ENCODE results near the gene SLC2A8.

SLC2A8 gene

DNA sequence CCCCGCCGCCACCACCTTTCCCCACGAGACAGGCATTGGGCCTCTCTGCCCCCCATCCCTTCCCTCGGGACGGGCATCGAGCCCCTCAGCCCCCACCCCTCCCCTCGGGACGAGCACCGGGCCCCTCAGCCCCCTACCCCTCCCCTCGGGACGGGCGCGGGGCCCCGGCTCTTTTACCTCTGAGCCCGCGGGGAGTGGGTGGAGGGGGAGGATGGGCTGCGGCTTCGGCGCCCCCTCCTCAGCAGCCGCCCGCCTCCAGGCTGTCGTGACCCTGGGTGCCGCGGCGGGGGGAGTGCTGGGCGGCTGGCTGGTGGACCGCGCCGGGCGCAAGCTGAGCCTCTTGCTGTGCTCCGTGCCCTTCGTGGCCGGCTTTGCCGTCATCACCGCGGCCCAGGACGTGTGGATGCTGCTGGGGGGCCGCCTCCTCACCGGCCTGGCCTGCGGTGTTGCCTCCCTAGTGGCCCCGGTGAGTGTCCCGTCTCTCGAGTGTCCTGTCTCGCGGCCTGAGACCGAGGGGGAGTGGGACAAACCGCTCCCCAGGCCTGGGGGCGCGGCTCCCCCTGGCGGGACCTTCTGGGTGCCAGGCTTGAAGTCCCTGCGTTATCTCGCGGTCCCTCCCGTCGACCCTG lies 791 bp downstream of the SLC2A8 start:
- DNase-seq (ENCODE audit: extremely low spot score) = no peak
- ChIA-PET POLR2A (interaction anchor here (1.2 to 2.4 kb wide), 4 partner anchors 26 to 79 kb away, joined by 4 to 18 read pairs (median 6); partner anchors contain the start of gene ZNF79), CTCF (interaction anchor here (1.6 kb wide), 1 partner anchor 174 kb away, joined by 3 read pairs; no protein-coding TSS in a partner anchor)
- TF ChIP-seq ARNT (IDR thresholded peaks at IDR 0.05) = no peak
- no peak for TF ChIP-seq HDGF (IDR thresholded peaks at IDR 0.05; ENCODE audit: borderline replicate concordance)
- TF ChIP-seq FOXK2 (IDR thresholded peaks at IDR 0.05) = no peak
- no peak for TF ChIP-seq ZNF384 (IDR thresholded peaks at IDR 0.05)
- TF ChIP-seq BHLHE40 (IDR thresholded peaks at IDR 0.05; ENCODE audit: borderline replicate concordance) = no peak
- TF ChIP-seq LEF1 (IDR thresholded peaks at IDR 0.05; ENCODE audit: borderline replicate concordance) = no peak
- TF ChIP-seq SUZ12 (IDR thresholded peaks at IDR 0.05) = no peak
- TF ChIP-seq ELF4 (IDR thresholded peaks at IDR 0.05) = no peak
- TF ChIP-seq L3MBTL2 (conservative IDR thresholded peaks at IDR 0.05) = no peak
- TF ChIP-seq, protein P1, sequence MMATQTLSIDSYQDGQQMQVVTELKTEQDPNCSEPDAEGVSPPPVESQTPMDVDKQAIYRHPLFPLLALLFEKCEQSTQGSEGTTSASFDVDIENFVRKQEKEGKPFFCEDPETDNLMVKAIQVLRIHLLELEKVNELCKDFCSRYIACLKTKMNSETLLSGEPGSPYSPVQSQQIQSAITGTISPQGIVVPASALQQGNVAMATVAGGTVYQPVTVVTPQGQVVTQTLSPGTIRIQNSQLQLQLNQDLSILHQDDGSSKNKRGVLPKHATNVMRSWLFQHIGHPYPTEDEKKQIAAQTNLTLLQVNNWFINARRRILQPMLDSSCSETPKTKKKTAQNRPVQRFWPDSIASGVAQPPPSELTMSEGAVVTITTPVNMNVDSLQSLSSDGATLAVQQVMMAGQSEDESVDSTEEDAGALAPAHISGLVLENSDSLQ (IDR thresholded peaks at IDR 0.05) = no peak
- TF ChIP-seq TARDBP (IDR thresholded peaks at IDR 0.05) = no peak
- TF ChIP-seq SP1 (IDR thresholded peaks at IDR 0.05) = no peak
- TF ChIP-seq CTBP1 (IDR thresholded peaks at IDR 0.05; ENCODE audit: borderline replicate concordance) = no peak
- TF ChIP-seq FOXA1 (IDR thresholded peaks at IDR 0.05) = no peak
- no peak for TF ChIP-seq NFRKB (IDR thresholded peaks at IDR 0.05)
- no peak for TF ChIP-seq FOXM1 (IDR thresholded peaks at IDR 0.05; ENCODE audit: borderline replicate concordance)

DNA sequence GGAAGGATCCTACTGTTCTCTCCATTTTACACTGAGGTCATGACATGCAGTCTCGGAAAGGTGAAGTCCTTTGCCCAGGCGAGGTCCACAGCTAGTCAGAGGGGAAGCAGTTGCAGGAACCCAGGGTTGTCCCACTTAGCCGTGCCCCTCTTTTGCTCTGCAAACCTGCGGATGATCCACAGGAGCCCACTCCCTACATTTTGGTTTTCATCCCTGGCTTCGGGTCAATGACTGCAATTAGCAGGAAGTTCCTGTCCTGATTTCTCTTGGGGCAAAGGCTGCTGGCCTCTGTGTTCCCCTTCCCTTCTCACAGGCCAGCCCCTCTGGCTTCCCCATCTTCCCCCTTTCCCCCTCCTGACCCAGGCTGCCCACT lies 1.3 kb downstream of the SLC2A8 start:
- CTCF ChIA-PET = interaction anchor here (1.1 kb wide), 1 partner anchor 37 kb away, joined by 4 read pairs; no protein-coding TSS in a partner anchor
- DNase-seq (ENCODE audit: extremely low spot score) = no peak
- POLR2A ChIA-PET = interaction anchor here (2.4 kb wide), 1 partner anchor 26 kb away, joined by 9 read pairs; the partner anchor contains the start of gene ZNF79
- TF ChIP-seq SUZ12 (IDR thresholded peaks at IDR 0.05) (no peak), BHLHE40 (IDR thresholded peaks at IDR 0.05; ENCODE audit: borderline replicate concordance) (no peak), CTBP1 (IDR thresholded peaks at IDR 0.05; ENCODE audit: borderline replicate concordance) (no peak), HDGF (IDR thresholded peaks at IDR 0.05; ENCODE audit: borderline replicate concordance) (no peak), ZNF384 (IDR thresholded peaks at IDR 0.05) (no peak), LEF1 (IDR thresholded peaks at IDR 0.05; ENCODE audit: borderline replicate concordance) (no peak), TARDBP (IDR thresholded peaks at IDR 0.05) (no peak), ARNT (IDR thresholded peaks at IDR 0.05) (no peak)

DNA sequence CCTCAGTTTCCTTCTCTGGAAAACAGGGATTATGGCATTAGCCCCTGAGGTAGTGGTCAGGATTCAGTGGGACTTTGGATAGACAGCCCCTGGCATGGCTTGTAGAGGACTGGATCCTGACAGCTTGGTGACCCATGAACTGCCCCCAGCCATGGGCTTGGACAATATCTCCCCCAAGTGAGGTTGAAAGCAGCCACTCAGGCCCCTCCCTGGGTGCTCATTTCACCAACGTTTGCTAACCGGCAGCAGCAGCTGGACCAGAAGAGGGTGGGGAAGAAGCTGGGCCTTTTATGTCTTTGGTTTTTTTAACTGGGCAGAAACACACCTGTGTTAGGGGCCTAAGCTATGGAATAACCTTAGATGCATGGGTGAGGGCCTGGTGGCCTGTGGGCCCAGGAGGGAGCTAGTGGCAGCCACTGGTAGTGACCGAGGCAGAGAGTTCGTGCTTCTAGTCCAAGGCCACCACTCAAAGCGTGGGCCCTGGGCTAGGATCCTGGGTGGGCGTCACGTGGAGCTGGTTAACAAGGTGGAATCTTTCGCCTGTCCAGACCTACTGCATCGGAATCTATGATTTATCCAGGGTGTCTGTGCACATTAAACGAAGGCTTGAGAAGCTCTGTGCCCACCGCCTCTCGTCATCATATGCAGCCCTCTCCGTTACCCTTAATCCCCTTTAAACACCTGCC lies 1.9 kb downstream of the SLC2A8 start:
- no peak for TF ChIP-seq FOXM1 (IDR thresholded peaks at IDR 0.05; ENCODE audit: borderline replicate concordance)
- ChIA-PET CTCF (interaction anchor here (0.6 to 1.1 kb wide), 2 partner anchors 25 to 38 kb away, joined by 3 to 4 read pairs; partner anchors contain the start of gene ZNF79), POLR2A (interaction anchor here (2.4 kb wide), 1 partner anchor 25 kb away, joined by 9 read pairs; the partner anchor contains the start of gene ZNF79)
- no peak for DNase-seq (ENCODE audit: extremely low spot score)

DNA sequence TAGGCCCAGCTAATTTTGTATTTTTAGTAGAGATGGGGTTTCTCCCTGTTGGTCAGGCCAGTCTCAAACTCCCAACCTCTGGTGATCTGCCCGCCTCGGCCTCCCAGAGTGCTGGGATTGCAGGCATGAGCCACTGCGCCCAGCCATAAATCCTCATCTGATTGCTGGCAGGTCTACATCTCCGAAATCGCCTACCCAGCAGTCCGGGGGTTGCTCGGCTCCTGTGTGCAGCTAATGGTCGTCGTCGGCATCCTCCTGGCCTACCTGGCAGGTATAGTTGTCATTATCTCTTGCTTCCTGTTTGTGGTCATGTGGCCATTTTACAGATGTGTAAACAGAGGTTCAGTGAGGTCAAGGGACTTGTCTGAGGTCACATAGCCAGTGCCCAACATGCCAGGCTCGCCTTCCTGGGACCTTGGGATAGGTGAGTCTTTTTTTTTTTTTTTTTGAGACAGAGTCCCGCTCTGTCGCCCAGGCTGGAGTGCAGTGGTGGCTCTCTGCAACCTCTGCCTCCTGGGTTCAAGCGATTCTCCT lies 2.8 kb downstream of the SLC2A8 start:
- POLR2A ChIA-PET = interaction anchor here (2.4 kb wide), 1 partner anchor 24 kb away, joined by 9 read pairs; the partner anchor contains the start of gene ZNF79
- TF ChIP-seq ARNT (IDR thresholded peaks at IDR 0.05) = no peak
- TF ChIP-seq SUZ12 (IDR thresholded peaks at IDR 0.05) = no peak
- no peak for TF ChIP-seq HDGF (IDR thresholded peaks at IDR 0.05; ENCODE audit: borderline replicate concordance)
- TF ChIP-seq L3MBTL2 (conservative IDR thresholded peaks at IDR 0.05) = no peak
- no peak for TF ChIP-seq TARDBP (IDR thresholded peaks at IDR 0.05)
- TF ChIP-seq SP1 (IDR thresholded peaks at IDR 0.05) = no peak
- TF ChIP-seq FOXK2 (IDR thresholded peaks at IDR 0.05) = no peak
- no peak for TF ChIP-seq LEF1 (IDR thresholded peaks at IDR 0.05; ENCODE audit: borderline replicate concordance)
- no peak for TF ChIP-seq ELF4 (IDR thresholded peaks at IDR 0.05)
- TF ChIP-seq, protein P1 (IDR thresholded peaks at IDR 0.05) = no peak
- TF ChIP-seq FOXA1 (IDR thresholded peaks at IDR 0.05) = no peak
- no peak for TF ChIP-seq NFRKB (IDR thresholded peaks at IDR 0.05)
- TF ChIP-seq CTBP1 (IDR thresholded peaks at IDR 0.05; ENCODE audit: borderline replicate concordance) = no peak
- no peak for TF ChIP-seq ZNF384 (IDR thresholded peaks at IDR 0.05)
- TF ChIP-seq FOXM1 (IDR thresholded peaks at IDR 0.05; ENCODE audit: borderline replicate concordance) = no peak
- TF ChIP-seq BHLHE40 (IDR thresholded peaks at IDR 0.05; ENCODE audit: borderline replicate concordance) = no peak
- DNase-seq (ENCODE audit: extremely low spot score) = no peak
- CTCF ChIA-PET = no interaction called here

DNA sequence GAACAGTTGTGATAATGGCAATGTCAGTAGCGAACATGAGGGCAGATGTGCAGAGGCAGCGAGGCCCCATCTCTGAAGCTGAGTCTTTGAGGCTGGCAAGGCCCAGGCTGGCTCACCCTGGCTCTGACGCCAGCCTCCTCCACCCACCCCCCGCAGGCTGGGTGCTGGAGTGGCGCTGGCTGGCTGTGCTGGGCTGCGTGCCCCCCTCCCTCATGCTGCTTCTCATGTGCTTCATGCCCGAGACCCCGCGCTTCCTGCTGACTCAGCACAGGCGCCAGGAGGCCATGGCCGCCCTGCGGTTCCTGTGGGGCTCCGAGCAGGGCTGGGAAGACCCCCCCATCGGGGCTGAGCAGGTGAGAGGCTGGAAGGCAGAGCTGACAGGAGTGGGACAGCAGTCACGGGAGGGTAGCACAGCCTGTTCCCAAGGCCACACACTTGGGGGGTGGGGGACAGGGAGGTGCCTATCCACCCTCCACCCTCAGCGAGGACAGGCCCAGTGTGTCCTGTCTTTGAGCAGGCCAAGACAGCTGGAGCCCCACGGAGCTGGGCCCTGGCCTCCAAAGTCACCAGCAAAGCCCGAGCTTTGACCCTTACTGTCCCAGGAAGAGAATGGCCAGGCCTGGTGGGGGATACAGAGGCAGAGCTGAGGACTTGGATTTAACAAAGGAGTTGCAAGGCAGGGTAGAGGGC lies 5.6 kb downstream of the SLC2A8 start:
- POLR2A ChIA-PET = no interaction called here
- no peak for DNase-seq (ENCODE audit: extremely low spot score)
- no peak for TF ChIP-seq SP1 (IDR thresholded peaks at IDR 0.05)
- no peak for TF ChIP-seq NFRKB (IDR thresholded peaks at IDR 0.05)
- TF ChIP-seq FOXM1 (IDR thresholded peaks at IDR 0.05; ENCODE audit: borderline replicate concordance) = no peak
- no peak for TF ChIP-seq ARNT (IDR thresholded peaks at IDR 0.05)
- TF ChIP-seq FOXA1 (IDR thresholded peaks at IDR 0.05) = no peak
- no peak for TF ChIP-seq TARDBP (IDR thresholded peaks at IDR 0.05)
- TF ChIP-seq ELF4 (IDR thresholded peaks at IDR 0.05) = no peak
- no peak for TF ChIP-seq ZNF384 (IDR thresholded peaks at IDR 0.05)
- no peak for TF ChIP-seq BHLHE40 (IDR thresholded peaks at IDR 0.05; ENCODE audit: borderline replicate concordance)
- CTCF ChIA-PET = no interaction called here
